Measurements from ENCODE around the gene TMC3. TPM values are rescaled to one million over a fixed set of nuclear protein-coding genes. Genes with fewer than 3 reads are reported as not detected.

TMC3 gene
- total and polyA plus RNA-seq, 9 donors: 0.05 to 0.23 TPM; not detected in 7

GRCh38 chr15:81388436-81388770 lies 14.4 kb upstream of the TMC3 start:
- intact Hi-C loops (cut with DNase I): loop anchor here in 1 of 4 donors (10.0 kb wide), 1 partner anchor 104 kb away; no protein-coding TSS in a partner anchor
- Histone ChIP-seq H3K27ac (no peak overlapping the region), H3K4me1 (ENCODE audit: insufficient read depth) (no peaks in the 10 kb centered on the region), H3K4me3 (no peak overlapping the region), H3K27me3 (no peaks in the 10 kb centered on the region), H3K36me3 (no peaks in the 10 kb centered on the region), H3K9me3 (no peaks in the 10 kb centered on the region)
- WGBS, 3 donors: 32 to 60% (median 33%) methylated on average over 1 of the region's 1 CpG
- TF ChIP-seq, protein P1, sequence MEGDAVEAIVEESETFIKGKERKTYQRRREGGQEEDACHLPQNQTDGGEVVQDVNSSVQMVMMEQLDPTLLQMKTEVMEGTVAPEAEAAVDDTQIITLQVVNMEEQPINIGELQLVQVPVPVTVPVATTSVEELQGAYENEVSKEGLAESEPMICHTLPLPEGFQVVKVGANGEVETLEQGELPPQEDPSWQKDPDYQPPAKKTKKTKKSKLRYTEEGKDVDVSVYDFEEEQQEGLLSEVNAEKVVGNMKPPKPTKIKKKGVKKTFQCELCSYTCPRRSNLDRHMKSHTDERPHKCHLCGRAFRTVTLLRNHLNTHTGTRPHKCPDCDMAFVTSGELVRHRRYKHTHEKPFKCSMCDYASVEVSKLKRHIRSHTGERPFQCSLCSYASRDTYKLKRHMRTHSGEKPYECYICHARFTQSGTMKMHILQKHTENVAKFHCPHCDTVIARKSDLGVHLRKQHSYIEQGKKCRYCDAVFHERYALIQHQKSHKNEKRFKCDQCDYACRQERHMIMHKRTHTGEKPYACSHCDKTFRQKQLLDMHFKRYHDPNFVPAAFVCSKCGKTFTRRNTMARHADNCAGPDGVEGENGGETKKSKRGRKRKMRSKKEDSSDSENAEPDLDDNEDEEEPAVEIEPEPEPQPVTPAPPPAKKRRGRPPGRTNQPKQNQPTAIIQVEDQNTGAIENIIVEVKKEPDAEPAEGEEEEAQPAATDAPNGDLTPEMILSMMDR (IDR thresholded peaks at IDR 0.05): no peak
- TF ChIP-seq POLR2A (IDR thresholded peaks at IDR 0.05) (no peak), EP300 (IDR thresholded peaks at IDR 0.05) (no peak)
- DNase-seq: no peak

- no peak overlapping the region for H3K4me3 ChIP-seq
- no peak overlapping the region for H3K27ac ChIP-seq
- WGBS, 3 donors: 74 to 83% (median 78%) methylated on average over 12 of the region's 12 CpGs
- no peaks in the 10 kb centered on the region for H3K9me3 ChIP-seq
- TF ChIP-seq, protein P1 (IDR thresholded peaks at IDR 0.05): no peak
- TF ChIP-seq POLR2A (IDR thresholded peaks at IDR 0.05) (no peak), EP300 (IDR thresholded peaks at IDR 0.05) (no peak)
- intact Hi-C loops (cut with DNase I): loop anchor here in 1 of 4 donors (10.0 kb wide), 1 partner anchor 103 kb away; no protein-coding TSS in a partner anchor
- H3K36me3 ChIP-seq: no peaks in the 10 kb centered on the region
- no peaks in the 10 kb centered on the region for H3K4me1 ChIP-seq (ENCODE audit: insufficient read depth)
- no peaks in the 10 kb centered on the region for H3K27me3 ChIP-seq
- no peak for DNase-seq
Observed at GRCh38 chr15:81387621-81388435, 13.8 kb upstream of the TMC3 start.

DNA sequence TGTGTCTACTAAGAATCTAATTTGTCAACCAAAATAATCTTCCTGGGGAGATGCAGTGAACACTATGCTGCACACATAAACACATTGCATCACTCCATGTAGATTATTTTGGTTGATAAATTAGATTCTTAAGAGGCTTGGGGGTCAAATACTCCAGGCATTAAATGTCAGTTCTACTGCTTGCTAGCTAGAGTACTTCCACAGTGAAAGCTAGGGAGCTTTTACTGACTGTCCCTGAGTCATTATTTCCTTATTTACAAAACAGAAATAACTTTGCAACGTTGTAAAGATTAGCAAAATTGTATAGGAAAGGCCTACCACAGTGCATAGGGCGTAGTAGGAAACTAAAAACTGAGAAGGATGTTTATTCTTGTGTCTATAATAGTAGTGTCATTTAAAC lies 12.9 kb upstream of the TMC3 start:
- 46 to 61% (median 48%) methylated on average over 2 of the region's 2 CpGs for WGBS, 3 donors
- intact Hi-C loops (cut with DNase I): loop anchor here in 1 of 4 donors (10.0 kb wide), 1 partner anchor 102 kb away; no protein-coding TSS in a partner anchor
- no peak for TF ChIP-seq POLR2A (IDR thresholded peaks at IDR 0.05)
- TF ChIP-seq, protein P1 (IDR thresholded peaks at IDR 0.05): no peak
- TF ChIP-seq EP300 (IDR thresholded peaks at IDR 0.05): no peak
- Histone ChIP-seq H3K27me3 (no peaks in the 10 kb centered on the region), H3K27ac (no peak overlapping the region), H3K4me1 (ENCODE audit: insufficient read depth) (no peaks in the 10 kb centered on the region), H3K36me3 (no peaks in the 10 kb centered on the region), H3K4me3 (no peak overlapping the region), H3K9me3 (no peaks in the 10 kb centered on the region)
- DNase-seq: no peak

DNA sequence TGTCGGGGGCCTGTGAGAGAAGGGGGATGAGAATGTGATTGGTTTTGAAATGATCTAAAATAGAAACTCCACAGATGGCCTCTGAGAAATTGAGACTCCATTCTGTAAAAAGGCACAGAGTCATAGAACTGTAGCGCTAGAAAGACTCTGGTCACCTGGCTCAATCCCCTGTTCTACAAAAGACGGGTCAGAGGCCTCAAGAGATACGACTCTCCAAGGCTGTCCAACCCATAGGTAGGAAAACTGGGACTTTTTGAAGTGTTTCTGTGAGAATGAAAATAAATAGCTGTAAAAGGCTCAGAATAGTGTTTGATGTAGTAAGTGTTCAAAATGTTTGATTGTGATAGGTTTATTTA lies 11.7 kb upstream of the TMC3 start:
- Histone ChIP-seq H3K4me3 (no peak overlapping the region), H3K27me3 (no peaks in the 10 kb centered on the region), H3K9me3 (no peaks in the 10 kb centered on the region), H3K27ac (no peak overlapping the region), H3K36me3 (no peaks in the 10 kb centered on the region), H3K4me1 (ENCODE audit: insufficient read depth) (no peaks in the 10 kb centered on the region)
- no peak for DNase-seq
- intact Hi-C loops (cut with DNase I): loop anchor here in 1 of 4 donors (10.0 kb wide), 1 partner anchor 101 kb away; no protein-coding TSS in a partner anchor
- WGBS, 3 donors: 96 to 99% (median 97%) methylated on average over 4 of the region's 4 CpGs
- TF ChIP-seq POLR2A (IDR thresholded peaks at IDR 0.05) (no peak), EP300 (IDR thresholded peaks at IDR 0.05) (no peak)
- TF ChIP-seq, protein P1 (IDR thresholded peaks at IDR 0.05): no peak
